HG03066 (cell line): ENCODE data around the gene PRSS48.
"Not testable (repeated sequence)": the region's sequence is repeated elsewhere in the genome, so short reads cannot be mapped to it uniquely, and the experiment has no call there.

ENCODE experiments used
- ATAC-seq: cut with Tn5 transposase; IDR thresholded peaks from one replicate; pipeline ENCODE4 v1.9.1; 2021; ENCODE audit warnings: low read depth; ENCODE audit not compliant: unreplicated experiment

PRSS48 gene

DNA sequence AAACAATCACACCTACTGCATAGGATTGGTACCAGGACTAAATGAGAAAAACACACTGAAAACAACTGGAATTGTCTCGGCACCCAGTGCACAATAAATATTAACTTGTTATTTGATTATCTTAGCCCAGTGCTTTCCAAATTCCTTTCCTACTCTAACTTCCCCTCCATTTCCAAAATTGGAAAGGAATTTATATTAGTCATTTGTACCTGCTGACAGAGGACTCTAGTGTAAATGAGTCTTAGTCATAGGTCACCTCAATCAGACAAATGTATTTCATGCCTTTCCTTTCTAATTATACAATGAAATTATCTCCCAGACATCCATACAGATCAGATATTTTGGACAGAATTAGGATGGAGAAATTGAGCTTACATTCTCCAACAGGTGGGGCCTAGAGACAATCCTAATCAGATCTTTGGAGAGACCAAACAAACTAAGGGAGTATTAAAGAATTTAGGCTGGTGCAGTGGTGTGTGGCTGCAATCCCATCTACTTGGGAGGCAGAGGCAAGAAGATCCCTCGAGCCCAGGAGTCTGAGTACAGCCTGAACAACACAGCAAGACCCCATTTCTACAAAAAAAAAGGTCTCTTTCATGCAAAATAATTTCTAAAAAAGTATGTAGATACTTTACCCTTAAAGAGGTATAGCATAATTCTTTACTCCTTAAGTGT is 38.4 kb downstream of the PRSS48 start:
- no peak for ATAC-seq

GRCh38 chr4:151316645-151317044 is 39.7 kb downstream of the PRSS48 start:
- no peak for ATAC-seq

DNA sequence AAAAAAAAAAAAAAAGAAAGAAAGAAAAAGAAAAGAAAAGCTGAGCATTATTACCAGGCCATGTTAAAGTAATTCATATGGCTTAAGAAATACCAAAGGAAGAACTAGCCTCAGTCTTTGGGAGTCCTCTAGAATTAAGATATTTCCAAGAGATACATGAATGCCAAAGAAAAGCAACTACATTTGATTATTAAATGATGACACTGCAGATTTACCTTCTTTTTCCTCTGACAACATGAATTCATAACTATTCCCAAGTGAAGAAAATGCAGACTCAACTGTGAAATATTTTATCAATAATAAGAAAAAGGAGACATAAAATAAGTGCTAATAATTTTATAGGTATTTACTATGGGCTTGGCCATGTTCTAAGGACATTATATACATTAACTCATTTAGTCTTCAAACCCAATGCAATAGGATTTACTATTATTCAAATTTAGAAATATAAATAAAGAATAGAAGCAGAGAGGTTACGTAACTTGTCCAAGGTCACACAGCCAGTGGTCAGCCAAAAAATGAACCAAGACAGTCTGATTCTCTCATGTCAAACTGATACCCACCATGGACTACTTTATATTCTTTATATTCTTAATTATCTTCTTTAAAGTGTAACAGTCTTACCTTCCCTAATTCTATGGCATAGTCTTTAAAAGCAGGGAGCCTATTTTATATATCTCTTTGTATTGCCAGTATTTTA is 41.5 kb downstream of the PRSS48 start:
- ATAC-seq = no peak

- no peak for ATAC-seq
Observed at GRCh38 chr4:151319490-151319889, 42.5 kb downstream of the PRSS48 start.

GRCh38 chr4:151321586-151321985 is 44.6 kb downstream of the PRSS48 start:
- ATAC-seq = no peak

GRCh38 chr4:151322161-151322560 is 45.2 kb downstream of the PRSS48 start:
- ATAC-seq = not testable (repeated sequence)

GRCh38 chr4:151322570-151322969 is 45.6 kb downstream of the PRSS48 start:
- no peak for ATAC-seq

- no peak for ATAC-seq
Observed at GRCh38 chr4:151323667-151324066, 46.7 kb downstream of the PRSS48 start.

- ATAC-seq = no peak
Observed at GRCh38 chr4:151324124-151324751, 47.3 kb downstream of the PRSS48 start.

GRCh38 chr4:151324752-151325110 is 47.8 kb downstream of the PRSS48 start:
- ATAC-seq = no peak

DNA sequence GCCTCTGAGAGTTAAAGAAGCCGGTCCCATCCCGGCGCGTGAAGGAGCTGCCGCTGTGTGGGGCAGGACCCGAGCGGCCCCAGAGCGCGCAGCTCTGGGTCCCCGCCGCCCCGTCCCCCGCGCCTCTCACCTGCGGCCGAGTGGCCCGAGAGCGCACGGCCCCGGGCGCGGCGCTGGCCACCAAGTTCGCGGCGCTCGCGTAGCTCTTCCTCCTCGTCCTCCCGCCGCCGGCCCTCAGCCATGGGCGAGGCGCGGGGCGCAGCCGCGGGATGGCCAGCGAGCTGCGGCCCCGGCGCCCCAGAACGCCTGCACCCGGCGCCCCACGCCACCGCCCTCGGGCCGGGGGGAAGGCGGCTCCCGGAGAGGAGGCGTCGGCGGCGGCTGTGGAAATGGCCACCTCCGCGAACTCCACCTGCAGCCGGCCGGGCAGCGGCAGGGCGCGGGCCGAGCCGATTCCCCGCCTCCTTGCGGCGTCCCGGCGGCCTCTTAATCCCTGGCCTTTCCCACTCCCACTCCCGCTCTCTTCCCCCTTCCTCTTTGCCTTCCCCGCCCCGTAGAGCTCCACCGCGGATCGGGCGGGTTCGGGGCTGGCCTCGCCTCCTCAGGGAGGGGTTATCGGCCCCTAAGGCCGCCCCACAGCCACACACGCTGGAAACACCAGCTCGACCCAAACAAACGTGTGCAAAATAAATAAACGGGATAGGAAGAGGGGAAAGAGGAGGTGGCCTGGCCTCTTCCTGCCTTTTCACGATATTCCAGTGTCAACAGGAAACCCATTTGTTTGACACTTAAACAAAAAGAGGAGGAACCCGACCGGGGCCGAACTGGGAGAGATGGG is 48.4 kb downstream of the PRSS48 start, which contains the start of gene SH3D19:
SH3D19 (minus strand) TSS at position 495 of the 838 bp plus-strand sequence; CDS start at position 242, 253 bp downstream.
- no peak for ATAC-seq

- ATAC-seq = no peak
Observed at GRCh38 chr4:151325949-151326246, 48.9 kb downstream of the PRSS48 start.

GRCh38 chr4:151329217-151330007 is 52.5 kb downstream of the PRSS48 start:
- no peak for ATAC-seq

GRCh38 chr4:151331276-151332042 is 54.5 kb downstream of the PRSS48 start:
- ATAC-seq = no peak

DNA sequence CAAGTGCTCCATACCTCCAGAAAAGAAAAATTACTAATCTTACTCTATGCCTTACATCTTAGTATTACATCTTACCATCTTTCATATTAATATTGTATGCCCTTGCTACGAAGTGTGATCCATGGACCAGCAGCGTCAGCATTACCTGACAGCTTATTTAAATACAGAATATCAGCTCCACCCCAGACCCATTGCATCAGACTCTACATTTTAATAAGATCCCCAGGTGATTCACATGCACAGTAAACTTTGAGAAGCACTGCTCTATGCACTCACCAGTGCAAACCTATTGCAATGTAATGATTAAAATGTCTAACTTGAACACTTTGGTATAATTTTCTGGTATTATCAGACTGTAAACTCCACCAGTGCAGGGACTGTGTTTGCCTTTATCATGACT is 62.5 kb downstream of the PRSS48 start:
- ATAC-seq = no peak

DNA sequence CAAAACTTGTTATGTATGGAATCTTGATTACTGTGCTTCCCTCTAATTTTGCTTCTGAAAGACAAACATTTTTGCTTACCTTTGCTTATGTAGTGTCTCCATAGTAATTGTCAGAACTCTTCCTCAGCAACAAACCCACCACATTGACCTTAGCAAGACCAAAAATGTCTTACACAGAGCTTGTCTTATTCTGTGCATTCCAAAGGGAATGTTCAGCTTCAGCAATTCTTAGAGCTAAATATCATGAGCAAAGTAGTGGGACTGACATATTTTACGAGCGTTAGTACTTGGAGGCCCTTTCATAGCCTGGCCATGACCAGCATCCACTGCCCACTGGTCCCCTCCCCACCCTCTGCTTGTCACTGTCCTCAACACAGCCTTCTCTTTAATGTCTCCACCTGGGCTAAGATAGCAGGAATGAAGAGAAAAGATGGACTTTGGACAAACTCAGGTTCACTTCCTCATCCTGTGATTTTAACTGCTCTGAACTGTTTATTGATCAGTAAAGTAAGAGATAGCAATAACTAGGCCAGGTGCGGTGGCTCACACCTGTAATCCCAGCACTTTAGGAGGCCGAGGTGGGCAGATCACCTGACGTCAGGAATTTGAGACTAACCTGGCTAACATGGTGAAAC is 63.9 kb downstream of the PRSS48 start:
- ATAC-seq = no peak
